Choroid plexus epithelial cell (primary cell): Measurements from ENCODE around the gene TAF6.
A peak's percentile ranks its signal among the peaks of the same experiment; 100 is the strongest.

ENCODE experiments used
- DNase-seq: peaks from one replicate; pipeline ENCODE4 v3.0.0-alpha.2; 2010; ENCODE audit warnings: low read depth
- H3K4me3 ChIP-seq: 2 replicates; pipeline ENCODE4 v1.5.1; 2011; ENCODE audit warnings: low read depth, mild to moderate bottlenecking, control low read depth, low read length, moderate library complexity
- TF ChIP-seq, protein P1 (sequence below): conservative IDR thresholded peaks from 2 replicates; pipeline ENCODE4 v1.5.1; 2011; ENCODE audit warnings: low read depth, mild to moderate bottlenecking, control low read depth, inconsistent platforms, low read length, moderate library complexity

The TAF6 gene

DNA sequence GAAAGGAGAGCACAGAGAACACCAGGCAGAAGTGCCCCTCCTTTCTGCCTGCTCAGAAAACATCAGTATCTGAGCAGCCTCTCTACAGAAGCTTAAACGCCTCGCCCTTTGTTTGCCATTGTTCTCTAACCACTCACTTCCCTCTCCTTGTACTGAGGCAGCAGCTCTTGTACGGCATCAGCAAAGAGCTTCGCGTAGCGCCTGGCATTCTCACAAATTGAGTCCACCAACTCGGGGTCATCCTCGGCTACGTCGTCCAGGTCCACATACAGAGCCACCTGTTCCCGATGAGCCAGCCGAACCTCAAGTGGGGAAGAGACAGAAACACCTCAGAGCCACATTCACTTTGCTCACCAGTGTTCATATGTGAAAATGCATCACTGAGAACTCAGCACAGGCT is 19.7 kb downstream of the TAF6 start:
- peak overlapping the region; percentile 79 for H3K4me3 ChIP-seq
- no peak for DNase-seq
- TF ChIP-seq, protein P1, sequence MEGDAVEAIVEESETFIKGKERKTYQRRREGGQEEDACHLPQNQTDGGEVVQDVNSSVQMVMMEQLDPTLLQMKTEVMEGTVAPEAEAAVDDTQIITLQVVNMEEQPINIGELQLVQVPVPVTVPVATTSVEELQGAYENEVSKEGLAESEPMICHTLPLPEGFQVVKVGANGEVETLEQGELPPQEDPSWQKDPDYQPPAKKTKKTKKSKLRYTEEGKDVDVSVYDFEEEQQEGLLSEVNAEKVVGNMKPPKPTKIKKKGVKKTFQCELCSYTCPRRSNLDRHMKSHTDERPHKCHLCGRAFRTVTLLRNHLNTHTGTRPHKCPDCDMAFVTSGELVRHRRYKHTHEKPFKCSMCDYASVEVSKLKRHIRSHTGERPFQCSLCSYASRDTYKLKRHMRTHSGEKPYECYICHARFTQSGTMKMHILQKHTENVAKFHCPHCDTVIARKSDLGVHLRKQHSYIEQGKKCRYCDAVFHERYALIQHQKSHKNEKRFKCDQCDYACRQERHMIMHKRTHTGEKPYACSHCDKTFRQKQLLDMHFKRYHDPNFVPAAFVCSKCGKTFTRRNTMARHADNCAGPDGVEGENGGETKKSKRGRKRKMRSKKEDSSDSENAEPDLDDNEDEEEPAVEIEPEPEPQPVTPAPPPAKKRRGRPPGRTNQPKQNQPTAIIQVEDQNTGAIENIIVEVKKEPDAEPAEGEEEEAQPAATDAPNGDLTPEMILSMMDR: no peak

DNA sequence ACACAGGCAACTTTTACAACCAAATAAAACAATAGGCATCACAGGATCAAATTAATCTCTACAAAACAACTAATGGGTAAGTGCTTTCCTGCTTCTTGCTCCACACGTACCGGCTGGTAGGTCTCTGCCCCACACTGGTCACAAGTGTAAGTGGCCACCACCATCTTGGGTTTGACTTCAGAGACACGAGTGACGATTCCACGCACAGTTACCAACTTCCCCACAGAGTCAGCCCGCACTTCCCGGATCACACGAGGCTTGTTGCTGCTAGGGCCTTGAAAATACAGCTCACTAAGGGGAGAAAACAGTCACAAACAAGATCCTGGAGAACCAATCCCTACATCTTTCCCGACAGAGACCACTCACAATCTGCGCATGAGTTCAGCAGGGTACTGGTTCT is 20.2 kb downstream of the TAF6 start:
- H3K4me3 ChIP-seq: no peak overlapping the region
- DNase-seq: no peak
- TF ChIP-seq, protein P1: no peak

DNA sequence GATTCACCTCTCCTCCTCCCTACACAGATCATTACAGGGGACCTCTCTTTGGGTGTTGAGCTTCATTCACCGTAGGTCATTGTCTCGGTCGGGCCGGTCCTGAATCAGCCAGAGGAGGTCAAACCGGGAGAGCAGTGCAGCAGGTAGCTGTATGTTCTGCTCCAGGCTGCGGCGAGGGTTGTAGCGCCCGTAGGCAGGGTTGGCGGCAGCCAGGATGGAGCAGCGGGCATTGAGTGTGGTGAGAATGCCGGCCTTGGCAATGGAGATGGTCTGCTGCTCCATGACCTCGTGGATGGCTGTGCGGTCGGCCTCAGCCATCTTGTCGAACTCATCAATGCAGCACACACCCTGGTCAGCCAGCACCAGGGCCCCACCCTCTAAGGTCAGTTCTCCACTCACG is 23.5 kb downstream of the TAF6 start:
- TF ChIP-seq, protein P1: no peak
- no peak overlapping the region for H3K4me3 ChIP-seq
- DNase-seq: no peak

DNA sequence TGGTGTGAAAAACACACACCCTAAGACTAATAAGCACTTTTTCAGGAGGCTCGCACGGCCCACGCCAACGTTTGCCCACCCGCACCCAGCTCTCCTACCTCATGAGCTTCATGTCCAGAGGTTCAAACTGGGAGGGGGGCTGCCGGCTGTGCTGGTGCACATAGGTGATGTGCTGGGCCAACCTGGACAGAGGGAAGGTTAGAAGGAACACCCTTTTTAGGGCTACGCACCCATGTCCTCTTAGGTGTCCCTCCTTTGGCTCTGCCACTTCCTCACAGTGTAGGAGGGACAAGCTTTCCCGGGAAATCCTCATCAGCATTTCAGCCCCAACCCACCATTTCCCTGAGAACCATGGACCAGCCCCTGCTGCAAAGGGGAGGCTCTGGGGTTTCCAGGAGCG is 23.9 kb downstream of the TAF6 start:
- no peak overlapping the region for H3K4me3 ChIP-seq
- TF ChIP-seq, protein P1: no peak
- no peak for DNase-seq

DNA sequence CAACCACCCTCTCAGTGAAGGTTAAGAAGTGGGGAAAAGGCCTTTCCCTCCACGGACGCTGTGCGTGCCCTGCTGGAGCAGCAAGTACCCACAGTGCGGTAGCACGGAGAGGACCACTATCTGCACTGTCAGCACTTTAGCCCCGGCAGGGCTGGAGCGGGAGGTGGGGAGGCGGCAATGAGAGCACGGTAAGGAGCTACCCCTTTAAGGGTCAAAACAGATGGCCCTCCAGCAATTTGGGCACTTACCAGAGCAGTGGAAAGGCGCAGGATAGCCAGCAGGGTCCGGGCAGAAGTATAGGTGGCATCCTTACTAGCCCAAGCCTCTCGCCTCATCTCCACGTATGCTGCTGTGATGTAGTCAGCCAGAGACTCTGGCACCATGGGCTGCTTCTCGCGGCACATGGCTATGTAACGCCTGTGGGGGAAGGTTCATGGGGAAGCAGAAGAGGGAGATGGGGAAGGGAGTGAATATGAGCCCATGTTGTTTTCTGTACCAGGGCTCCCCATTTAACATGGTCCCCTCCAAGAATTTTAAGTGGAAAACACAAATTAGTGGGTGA is 25.2 kb downstream of the TAF6 start:
- DNase-seq: no peak
- no peak overlapping the region for H3K4me3 ChIP-seq
- TF ChIP-seq, protein P1: no peak

DNA sequence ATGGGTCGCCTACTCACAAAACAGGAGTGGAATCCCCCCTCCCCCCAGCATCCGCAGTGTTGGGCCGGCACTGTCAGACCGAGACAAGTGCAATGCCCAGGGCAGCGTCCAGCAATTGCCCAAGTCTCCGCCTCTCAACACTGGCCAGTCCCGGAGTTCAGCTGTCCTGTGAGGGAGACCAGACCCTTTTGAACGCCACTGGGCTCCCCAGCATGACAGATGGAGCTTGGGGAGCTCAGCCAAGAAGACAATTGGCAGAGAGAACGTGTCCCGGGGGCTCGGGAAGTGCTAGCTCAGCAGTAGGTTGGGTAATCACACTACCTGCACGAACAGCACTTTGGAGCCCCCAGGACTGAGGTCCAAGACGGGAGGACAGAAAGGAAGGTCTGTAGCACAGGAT is 25.7 kb downstream of the TAF6 start:
- no peak for DNase-seq
- H3K4me3 ChIP-seq: no peak overlapping the region
- TF ChIP-seq, protein P1: no peak

DNA sequence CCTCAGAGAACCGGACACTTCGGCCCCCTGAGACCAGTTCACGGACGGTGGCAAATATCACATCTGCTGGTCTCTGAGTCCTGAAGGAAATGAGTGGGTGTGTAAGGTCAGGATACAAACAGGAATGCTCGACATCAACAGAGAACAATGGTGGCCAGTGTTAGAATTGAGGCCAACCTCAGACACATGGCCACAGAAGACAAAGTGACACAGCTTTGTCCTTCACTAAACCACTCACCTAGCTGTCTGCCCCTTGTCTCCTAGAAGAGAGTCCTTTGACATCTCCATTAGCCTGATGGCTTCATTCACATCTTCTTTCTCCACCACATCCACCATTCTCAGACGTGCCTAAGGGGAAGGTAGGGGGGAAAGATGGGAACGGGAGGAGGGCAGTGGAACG is 26.1 kb downstream of the TAF6 start:
- no peak for DNase-seq
- TF ChIP-seq, protein P1: no peak
- H3K4me3 ChIP-seq: no peak overlapping the region
